Tibial nerve (tissue), 4 donors: ENCODE results near the gene ARHGAP23. TPM values are rescaled to one million over a fixed set of nuclear protein-coding genes. Genes with fewer than 3 reads are reported as not detected.
"Not testable (repeated sequence)": the region's sequence is repeated elsewhere in the genome, so short reads cannot be mapped to it uniquely, and the experiment has no call there.

ENCODE experiments used
- DNase-seq, 2 donors: peaks; one replicate each; pipeline ENCODE4 v3.0.0-alpha.2; 2019; ENCODE audit warnings: low spot score in 2 of 2
- H3K27ac ChIP-seq, 4 donors: fragments of 200-600 bp; sonication (generic) in 3 of 4; one replicate each; pipeline ENCODE4 v1.5.1; 2017 to 2019; ENCODE audit warnings: mild to moderate bottlenecking in 1 of 4
- H3K27me3 ChIP-seq, 2 donors: fragments of 200-600 bp; sonication (generic) in 1 of 2; one replicate each; pipeline versions ENCODE4 v1.5.1 to v1.6.0; 2017 to 2019
- H3K36me3 ChIP-seq, 3 donors: fragments of 200-600 bp; sonication (generic); one replicate each; pipeline ENCODE4 v1.5.1; 2018 to 2019
- H3K4me1 ChIP-seq, 4 donors: fragments of 200-600 bp; sonication (generic) in 3 of 4; one replicate each; pipeline ENCODE4 v1.5.1; 2017 to 2019
- H3K4me3 ChIP-seq, 4 donors: fragments of 200-600 bp; sonication (generic) in 3 of 4; one replicate each; pipeline ENCODE4 v1.5.1; 2017 to 2019; ENCODE audit warnings: mild to moderate bottlenecking in 1 of 4, moderate library complexity in 1 of 4
- H3K9me3 ChIP-seq, 4 donors: fragments of 200-600 bp; sonication (generic) in 3 of 4; one replicate each; pipeline ENCODE4 v1.5.1; 2017 to 2019
- EP300 ChIP-seq, 2 donors: sonication (generic); formaldehyde crosslinking; IDR thresholded peaks; one replicate each; pipeline ENCODE4 v1.6.1; 2017; ENCODE audit warnings: antibody characterized with exemption in 2 of 2, mild to moderate bottlenecking in 1 of 2
- POLR2A ChIP-seq, 2 donors: fragments of 450-650 bp; IDR thresholded peaks; one replicate each; pipeline ENCODE4 v1.6.1; 2017; ENCODE audit warnings: antibody characterized with exemption in 2 of 2, mild to moderate bottlenecking in 2 of 2, moderate library complexity in 2 of 2
- WGBS, 2 donors: methylation state at CpG; one replicate each; pipeline ENCODE4 v1.1.5; 2018; 5-methylcytosine and 5-hydroxymethylcytosine counted together
- total RNA-seq, 4 donors: library from RNA; depleted of rRNA; stranded (reverse); fragments of >200 nt; gene quantifications; one replicate each; pipeline ENCODE4 v1.1.0, GENCODE V29; 2016
- TF ChIP-seq, protein P1 (sequence below), 5 experiments: fragments of 200-600 bp in 3 of 5; fragments of 450-650 bp in 2 of 5; sonication (generic) in 3 of 5; IDR thresholded peaks; one replicate each; pipeline ENCODE4 v1.5.1; 2016 to 2019; ENCODE audit warnings: antibody characterized with exemption in 5 of 5, mild to moderate bottlenecking in 3 of 5, moderate library complexity in 2 of 5

The ARHGAP23 gene
- total RNA-seq, 4 donors from 2014 or later = 41.0 to 80.7 (median 65.7) TPM

- H3K9me3 ChIP-seq, H3K27ac ChIP-seq, H3K27me3 ChIP-seq, H3K4me3 ChIP-seq, H3K4me1 ChIP-seq: not testable (repeated sequence)
- TF ChIP-seq, protein P1, sequence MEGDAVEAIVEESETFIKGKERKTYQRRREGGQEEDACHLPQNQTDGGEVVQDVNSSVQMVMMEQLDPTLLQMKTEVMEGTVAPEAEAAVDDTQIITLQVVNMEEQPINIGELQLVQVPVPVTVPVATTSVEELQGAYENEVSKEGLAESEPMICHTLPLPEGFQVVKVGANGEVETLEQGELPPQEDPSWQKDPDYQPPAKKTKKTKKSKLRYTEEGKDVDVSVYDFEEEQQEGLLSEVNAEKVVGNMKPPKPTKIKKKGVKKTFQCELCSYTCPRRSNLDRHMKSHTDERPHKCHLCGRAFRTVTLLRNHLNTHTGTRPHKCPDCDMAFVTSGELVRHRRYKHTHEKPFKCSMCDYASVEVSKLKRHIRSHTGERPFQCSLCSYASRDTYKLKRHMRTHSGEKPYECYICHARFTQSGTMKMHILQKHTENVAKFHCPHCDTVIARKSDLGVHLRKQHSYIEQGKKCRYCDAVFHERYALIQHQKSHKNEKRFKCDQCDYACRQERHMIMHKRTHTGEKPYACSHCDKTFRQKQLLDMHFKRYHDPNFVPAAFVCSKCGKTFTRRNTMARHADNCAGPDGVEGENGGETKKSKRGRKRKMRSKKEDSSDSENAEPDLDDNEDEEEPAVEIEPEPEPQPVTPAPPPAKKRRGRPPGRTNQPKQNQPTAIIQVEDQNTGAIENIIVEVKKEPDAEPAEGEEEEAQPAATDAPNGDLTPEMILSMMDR (IDR thresholded peaks at IDR 0.05) = peak in 4 of 5 experiments; percentile 38 to 86 (median 63)
- WGBS, 2 donors = 43 to 54% methylated on average over 9 to 14 of the region's 14 CpGs
- DNase-seq = peak; percentile 88 to 93
- H3K36me3 ChIP-seq = peaks cover 0 to 79% (median 0%) of the 10 kb centered on the region in 3 donors
Measured at GRCh38 chr17:38492067-38493040, 64.1 kb downstream of the ARHGAP23 start.

- peaks cover 0 to 92% (median 0%) of the 10 kb centered on the region in 3 donors for H3K36me3 ChIP-seq
- H3K27ac ChIP-seq, H3K9me3 ChIP-seq, H3K27me3 ChIP-seq, H3K4me1 ChIP-seq, H3K4me3 ChIP-seq, DNase-seq: not testable (repeated sequence)
- WGBS, 2 donors = 90 to 92% methylated on average over 16 of the region's 16 CpGs
Measured at GRCh38 chr17:38494152-38494551, 65.9 kb downstream of the ARHGAP23 start.

DNA sequence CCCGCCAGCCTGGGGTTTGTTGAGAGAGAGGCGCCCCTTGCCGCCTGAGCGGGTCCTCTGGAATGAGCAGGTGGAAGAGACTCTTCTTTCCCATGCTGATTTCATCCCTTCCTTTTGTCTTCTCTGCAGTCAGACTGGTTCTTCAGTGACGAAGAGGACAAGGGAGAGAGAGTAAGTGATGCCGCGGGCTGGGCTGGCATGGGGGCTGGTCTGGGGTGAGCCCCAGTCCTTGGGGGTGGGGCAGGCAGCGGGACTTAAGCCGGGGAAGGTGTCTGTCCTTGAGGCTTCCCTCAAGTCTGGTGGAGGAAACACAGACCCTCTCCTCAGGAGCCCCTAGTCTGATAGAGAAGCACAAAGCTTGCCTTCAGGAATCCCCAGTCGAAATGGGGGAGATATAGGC, 69.4 kb downstream of the ARHGAP23 start:
- H3K36me3 ChIP-seq = peaks cover 0 to 96% (median 0%) of the 10 kb centered on the region in 3 donors
- WGBS, 2 donors = 90% methylated on average over 10 of the region's 10 CpGs

GRCh38 chr17:38498353-38498752, 70.1 kb downstream of the ARHGAP23 start:
- Histone ChIP-seq H3K27me3 (no peaks in the 10 kb centered on the region), H3K4me3 (no peak overlapping the region), H3K27ac (no peak overlapping the region), H3K4me1 (no peaks in the 10 kb centered on the region), H3K36me3 (peaks cover 0 to 96% (median 0%) of the 10 kb centered on the region in 3 donors), H3K9me3 (no peaks in the 10 kb centered on the region)
- WGBS, 2 donors = 84 to 90% methylated on average over 14 of the region's 14 CpGs
- DNase-seq = no peak
- TF ChIP-seq EP300 (IDR thresholded peaks at IDR 0.05) = no peak
- TF ChIP-seq, protein P1 (IDR thresholded peaks at IDR 0.05) = no peak
- TF ChIP-seq POLR2A (IDR thresholded peaks at IDR 0.05) = no peak

More for the DNA sequence above, 69.4 kb downstream of the ARHGAP23 start:
- H3K27ac ChIP-seq, H3K4me1 ChIP-seq, DNase-seq, H3K9me3 ChIP-seq, H3K27me3 ChIP-seq, H3K4me3 ChIP-seq: not testable (repeated sequence)

- 76 to 82% methylated on average over 10 of the region's 10 CpGs for WGBS, 2 donors
- H3K27ac ChIP-seq = not testable (repeated sequence)
Measured at GRCh38 chr17:38499230-38499629, 71.0 kb downstream of the ARHGAP23 start.

GRCh38 chr17:38501718-38502117, 73.5 kb downstream of the ARHGAP23 start:
- not testable (repeated sequence) for H3K9me3 ChIP-seq, H3K27ac ChIP-seq, H3K4me1 ChIP-seq, DNase-seq, H3K4me3 ChIP-seq, H3K27me3 ChIP-seq
- 92 to 97% methylated on average over 2 of the region's 2 CpGs for WGBS, 2 donors
- H3K36me3 ChIP-seq = peaks cover 0 to 92% (median 0%) of the 10 kb centered on the region in 3 donors

More at GRCh38 chr17:38499230-38499629, 71.0 kb downstream of the ARHGAP23 start:
- not testable (repeated sequence) for H3K4me1 ChIP-seq, H3K4me3 ChIP-seq, DNase-seq, H3K9me3 ChIP-seq, H3K27me3 ChIP-seq
- peaks cover 0 to 96% (median 0%) of the 10 kb centered on the region in 3 donors for H3K36me3 ChIP-seq

DNA sequence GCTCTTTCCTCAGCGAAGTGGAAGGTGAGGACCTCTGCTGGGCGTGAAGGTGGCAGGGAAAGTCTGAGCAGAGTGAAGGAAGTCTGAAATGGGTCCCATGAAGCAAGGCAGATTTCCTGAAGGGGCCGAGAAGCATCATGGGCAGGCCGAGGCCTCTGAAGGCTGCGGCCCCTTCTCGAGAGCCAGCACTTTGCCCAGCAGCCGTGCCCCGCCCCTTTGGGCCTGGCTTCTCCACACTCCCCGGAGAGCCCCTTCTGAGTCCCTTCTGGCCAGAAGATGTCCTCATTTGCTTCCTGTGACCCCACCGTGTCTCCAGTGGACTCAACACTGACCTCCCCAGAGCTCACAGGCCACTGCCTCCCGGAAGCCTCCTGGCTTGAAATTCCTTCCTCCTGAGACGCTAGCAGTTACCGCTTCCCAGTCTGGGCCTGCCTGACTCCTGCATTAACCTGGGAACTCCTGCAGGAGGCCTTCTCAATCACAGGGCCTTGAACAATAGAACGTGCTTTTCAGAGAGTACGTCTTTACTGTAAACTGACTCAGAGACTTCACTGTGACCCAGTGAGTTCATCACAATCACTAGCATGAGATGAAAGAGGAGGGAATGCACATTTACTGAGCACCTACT, 75.1 kb downstream of the ARHGAP23 start:
- H3K36me3 ChIP-seq = peaks cover 0 to 88% (median 0%) of the 10 kb centered on the region in 3 donors
- 72 to 84% methylated on average over 12 to 15 of the region's 15 CpGs for WGBS, 2 donors
- H3K4me1 ChIP-seq = peaks cover 0 to 15% (median 0%) of the 10 kb centered on the region in 4 donors
- DNase-seq, H3K27me3 ChIP-seq, H3K9me3 ChIP-seq, H3K4me3 ChIP-seq, H3K27ac ChIP-seq: not testable (repeated sequence)
